ENCODE data around the gene MUL1.
A peak's percentile ranks its signal among the peaks of the same experiment; 100 is the strongest.

Gene MUL1

GRCh38 chr1:20466273-20466672 lies 41.7 kb downstream of the MUL1 start:
- DNase-seq = peak; percentile 37 to 50

- DNase-seq = no peak
Measured at GRCh38 chr1:20465187-20465586, 42.8 kb downstream of the MUL1 start.

GRCh38 chr1:20463502-20463901 lies 44.4 kb downstream of the MUL1 start:
- DNase-seq = no peak

GRCh38 chr1:20462397-20462796 lies 45.6 kb downstream of the MUL1 start:
- no peak for DNase-seq

- no peak for DNase-seq
Measured at GRCh38 chr1:20458717-20459116, 49.2 kb downstream of the MUL1 start.

GRCh38 chr1:20454004-20454403 lies 53.9 kb downstream of the MUL1 start:
- DNase-seq = no peak

- DNase-seq = no peak
Measured at GRCh38 chr1:20449735-20450311, 58.1 kb downstream of the MUL1 start.
